T-helper 2 cell treated with Interferon-gamma antibody and Interleukin-4, amounts not matched to agents 5 μg/mL and 100 μg/mL, for 36 hours (primary cell): ENCODE measurements around the gene SPEG.
"Not testable (repeated sequence)": the region's sequence is repeated elsewhere in the genome, so short reads cannot be mapped to it uniquely, and the experiment has no call there.

Source experiments
- DNase-seq: peaks from one replicate; pipeline ENCODE4 v3.0.0; 2021; ENCODE audit warnings: low spot score
- H3K27ac Mint-ChIP-seq: one replicate; pipeline ENCODE4 v1.8.0; 2021; ENCODE audit warnings: mild to moderate bottlenecking, mixed read lengths
- H3K27me3 Mint-ChIP-seq: one replicate; pipeline ENCODE4 v1.8.0; 2021; ENCODE audit warnings: low read depth, mixed read lengths
- H3K36me3 Mint-ChIP-seq: one replicate; pipeline ENCODE4 v1.8.0; 2021; ENCODE audit warnings: low read depth, mixed read lengths
- H3K4me1 Mint-ChIP-seq: one replicate; pipeline ENCODE4 v1.8.0; 2021; ENCODE audit warnings: low read depth, mixed read lengths
- H3K4me3 Mint-ChIP-seq: one replicate; pipeline ENCODE4 v1.8.0; 2022; ENCODE audit warnings: mild to moderate bottlenecking, moderate library complexity, mixed read lengths
- H3K9me3 Mint-ChIP-seq: one replicate; pipeline ENCODE4 v1.8.0; 2021; ENCODE audit warnings: mixed read lengths

The SPEG gene

DNA sequence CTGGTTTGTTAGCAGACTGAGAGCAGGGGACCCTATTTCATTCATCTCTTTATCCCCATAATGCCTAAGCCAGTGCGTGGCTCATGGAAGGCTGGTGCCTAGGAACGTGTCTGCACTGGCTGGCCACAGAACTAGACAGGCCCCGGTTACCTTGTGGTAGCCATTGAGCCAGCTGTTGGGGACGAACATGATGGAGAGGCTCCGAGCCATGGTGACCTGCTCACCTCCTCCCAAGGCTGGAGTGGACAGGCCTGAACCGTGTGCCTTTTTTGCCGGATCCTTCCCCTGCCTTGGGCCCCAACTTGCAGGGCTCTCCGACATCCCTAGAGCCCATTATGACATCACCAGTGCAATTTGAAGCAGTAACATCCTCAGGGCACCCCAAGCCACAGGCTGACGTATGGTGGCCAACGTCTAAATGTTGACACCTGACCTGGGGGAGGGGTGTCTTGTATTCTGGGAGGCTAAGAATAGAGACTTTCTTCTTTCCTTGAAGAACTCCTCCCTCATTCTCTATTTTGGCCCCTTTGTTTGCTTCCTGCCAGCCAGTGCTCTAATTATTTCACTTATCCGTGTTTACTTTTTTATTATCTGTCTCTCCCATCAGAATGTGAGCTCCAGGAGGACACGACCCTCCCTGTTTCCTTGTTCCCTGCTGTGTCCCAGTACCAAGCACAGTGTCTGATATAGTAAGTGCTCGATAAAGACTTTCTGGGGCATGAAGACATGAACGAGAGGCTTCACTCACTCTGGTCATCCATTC, 34.7 kb upstream of the SPEG start:
- H3K36me3 Mint-ChIP-seq = no peaks in the 10 kb centered on the region
- no peaks in the 10 kb centered on the region for H3K27me3 Mint-ChIP-seq

GRCh38 chr2:219400562-219400961, 34.1 kb upstream of the SPEG start:
- Mint-ChIP-seq H3K27me3 (no peaks in the 10 kb centered on the region), H3K9me3 (no peaks in the 10 kb centered on the region), H3K27ac (no peak overlapping the region), H3K4me3 (no peak overlapping the region), H3K36me3 (no peaks in the 10 kb centered on the region), H3K4me1 (no peaks in the 10 kb centered on the region)
- DNase-seq = no peak

More for the DNA sequence above, 34.7 kb upstream of the SPEG start:
- H3K27ac Mint-ChIP-seq = no peak overlapping the region
- H3K4me1 Mint-ChIP-seq = no peaks in the 10 kb centered on the region
- no peak for DNase-seq
- H3K9me3 Mint-ChIP-seq = no peaks in the 10 kb centered on the region
- H3K4me3 Mint-ChIP-seq = no peak overlapping the region

- no peak overlapping the region for H3K27ac Mint-ChIP-seq
Observed at GRCh38 chr2:219401606-219402005, 33.0 kb upstream of the SPEG start.

DNA sequence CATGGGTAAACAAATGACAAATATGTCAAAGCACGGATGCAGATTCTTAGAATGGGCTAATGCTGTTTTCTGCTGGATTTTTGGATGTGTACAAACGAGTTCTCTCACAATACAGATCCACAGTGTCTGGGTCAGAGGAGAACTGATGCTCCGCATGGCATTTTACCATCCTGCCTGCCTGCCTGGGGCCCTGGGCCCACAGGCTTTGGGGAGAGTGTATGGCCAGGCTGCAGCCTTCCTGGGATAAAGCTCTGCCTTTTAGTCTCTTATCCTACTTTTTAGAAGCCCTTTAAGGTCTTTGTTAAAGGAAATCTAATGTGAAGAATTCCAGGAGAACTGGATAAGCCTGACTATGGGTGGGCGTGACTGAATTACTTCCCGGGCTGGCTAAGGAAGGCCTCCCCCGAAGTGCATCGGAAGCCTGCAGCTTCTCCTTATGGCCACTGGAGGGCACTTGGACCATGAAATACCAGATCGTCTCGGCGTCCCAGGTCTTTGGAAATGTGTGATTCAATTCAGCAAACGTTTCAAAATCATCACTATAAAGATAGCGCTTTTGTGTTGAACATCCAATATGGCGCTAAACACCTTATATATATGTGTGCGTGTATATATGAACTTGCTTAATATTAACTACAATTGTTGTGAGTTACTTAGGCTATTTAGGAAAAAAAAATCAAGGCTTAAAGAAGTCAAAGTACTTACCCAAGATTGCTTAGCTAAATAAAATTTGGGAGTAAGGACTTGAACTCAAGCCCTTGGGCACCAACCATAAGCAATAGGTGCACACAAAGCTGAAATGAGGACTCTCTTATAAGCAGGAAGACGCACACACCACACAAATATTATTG, 31.8 kb upstream of the SPEG start:
- H3K9me3 Mint-ChIP-seq = no peaks in the 10 kb centered on the region
- no peak overlapping the region for H3K4me3 Mint-ChIP-seq
- H3K4me1 Mint-ChIP-seq = no peaks in the 10 kb centered on the region
- no peak overlapping the region for H3K27ac Mint-ChIP-seq
- no peaks in the 10 kb centered on the region for H3K36me3 Mint-ChIP-seq
- DNase-seq = peak; percentile 41
- no peaks in the 10 kb centered on the region for H3K27me3 Mint-ChIP-seq

More at GRCh38 chr2:219401606-219402005, 33.0 kb upstream of the SPEG start:
- Mint-ChIP-seq H3K27me3 (no peaks in the 10 kb centered on the region), H3K4me1 (no peaks in the 10 kb centered on the region), H3K4me3 (no peak overlapping the region), H3K36me3 (no peaks in the 10 kb centered on the region), H3K9me3 (no peaks in the 10 kb centered on the region)
- DNase-seq = no peak

GRCh38 chr2:219403861-219404260, 30.8 kb upstream of the SPEG start:
- no peak overlapping the region for H3K4me3 Mint-ChIP-seq
- DNase-seq = no peak
- H3K27ac Mint-ChIP-seq = no peak overlapping the region
- H3K36me3 Mint-ChIP-seq = no peaks in the 10 kb centered on the region
- no peaks in the 10 kb centered on the region for H3K4me1 Mint-ChIP-seq
- H3K9me3 Mint-ChIP-seq = no peaks in the 10 kb centered on the region
- peaks cover 2% of the 10 kb centered on the region for H3K27me3 Mint-ChIP-seq

DNA sequence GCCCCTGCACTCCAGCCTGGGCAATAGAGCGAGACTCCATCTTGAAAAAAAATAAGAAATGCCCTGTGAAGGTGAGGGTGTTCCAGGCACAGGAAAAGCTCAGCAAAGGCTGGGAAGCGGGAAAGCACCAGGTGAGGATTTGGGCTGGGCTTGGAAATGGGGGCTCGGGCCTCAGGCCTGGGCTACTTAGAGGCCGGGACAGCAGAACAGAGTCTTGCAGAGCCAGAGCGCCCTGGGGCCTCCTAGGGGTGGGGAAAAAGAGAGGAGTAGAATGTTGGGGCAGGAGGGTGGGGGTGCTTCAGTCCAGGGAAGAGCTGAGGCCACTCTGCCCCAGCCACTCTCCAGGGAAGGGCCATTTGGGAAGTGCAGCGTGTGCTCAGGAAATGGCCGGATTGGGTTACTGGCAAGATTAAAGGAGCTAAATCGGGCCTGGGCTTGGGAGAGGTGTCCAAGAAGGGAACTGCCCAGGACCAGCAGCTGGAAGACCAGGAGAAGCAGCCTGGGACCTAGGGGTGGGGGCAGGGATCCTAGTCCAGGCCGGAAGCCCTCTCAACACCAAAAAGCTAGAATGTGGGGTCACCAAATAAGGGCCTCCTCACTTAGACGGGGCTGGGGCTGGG, 30.2 kb upstream of the SPEG start:
- Mint-ChIP-seq H3K9me3 (no peaks in the 10 kb centered on the region), H3K4me1 (no peaks in the 10 kb centered on the region), H3K4me3 (no peak overlapping the region), H3K27me3 (peaks cover 2% of the 10 kb centered on the region), H3K36me3 (no peaks in the 10 kb centered on the region), H3K27ac (no peak overlapping the region)
- no peak for DNase-seq

- no peak for DNase-seq
- no peaks in the 10 kb centered on the region for H3K9me3 Mint-ChIP-seq
- H3K27ac Mint-ChIP-seq = no peak overlapping the region
- peaks cover 2% of the 10 kb centered on the region for H3K27me3 Mint-ChIP-seq
- no peak overlapping the region for H3K4me3 Mint-ChIP-seq
- H3K36me3 Mint-ChIP-seq = no peaks in the 10 kb centered on the region
- H3K4me1 Mint-ChIP-seq = no peaks in the 10 kb centered on the region
Observed at GRCh38 chr2:219404954-219405353, 29.7 kb upstream of the SPEG start.

- Mint-ChIP-seq H3K9me3 (no peaks in the 10 kb centered on the region), H3K27me3 (peaks cover 2% of the 10 kb centered on the region), H3K36me3 (no peaks in the 10 kb centered on the region), H3K4me3 (no peak overlapping the region), H3K4me1 (no peaks in the 10 kb centered on the region), H3K27ac (no peak overlapping the region)
- no peak for DNase-seq
Observed at GRCh38 chr2:219405451-219405850, 29.2 kb upstream of the SPEG start.

GRCh38 chr2:219405958-219406860, 28.4 kb upstream of the SPEG start:
- DNase-seq = no peak
- Mint-ChIP-seq H3K27me3 (peaks cover 2% of the 10 kb centered on the region), H3K4me1 (no peaks in the 10 kb centered on the region), H3K4me3 (no peak overlapping the region), H3K27ac (no peak overlapping the region), H3K9me3 (no peaks in the 10 kb centered on the region), H3K36me3 (no peaks in the 10 kb centered on the region)

DNA sequence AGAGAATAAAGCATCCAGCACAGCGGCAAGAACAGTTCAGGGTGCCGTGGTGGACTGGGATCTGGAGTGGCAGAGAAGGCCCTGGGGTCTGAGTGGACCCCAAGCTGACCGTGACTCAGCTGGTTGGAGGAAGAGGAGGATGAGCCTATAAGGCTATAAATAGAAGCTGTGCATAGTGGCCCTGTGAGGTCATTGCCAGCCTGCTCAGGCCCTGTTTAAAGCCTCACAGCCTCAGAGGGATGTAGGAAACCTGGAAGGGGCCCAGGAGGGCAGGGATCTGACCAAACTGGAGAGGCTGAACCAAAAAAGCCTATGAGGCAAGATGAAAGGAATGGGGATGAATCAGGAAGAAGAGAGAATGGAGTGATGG, 27.8 kb upstream of the SPEG start:
- H3K4me1 Mint-ChIP-seq = no peaks in the 10 kb centered on the region
- no peak overlapping the region for H3K4me3 Mint-ChIP-seq
- H3K27me3 Mint-ChIP-seq = peaks cover 2% of the 10 kb centered on the region
- DNase-seq = no peak
- no peaks in the 10 kb centered on the region for H3K36me3 Mint-ChIP-seq
- H3K9me3 Mint-ChIP-seq = no peaks in the 10 kb centered on the region
- H3K27ac Mint-ChIP-seq = no peak overlapping the region

DNA sequence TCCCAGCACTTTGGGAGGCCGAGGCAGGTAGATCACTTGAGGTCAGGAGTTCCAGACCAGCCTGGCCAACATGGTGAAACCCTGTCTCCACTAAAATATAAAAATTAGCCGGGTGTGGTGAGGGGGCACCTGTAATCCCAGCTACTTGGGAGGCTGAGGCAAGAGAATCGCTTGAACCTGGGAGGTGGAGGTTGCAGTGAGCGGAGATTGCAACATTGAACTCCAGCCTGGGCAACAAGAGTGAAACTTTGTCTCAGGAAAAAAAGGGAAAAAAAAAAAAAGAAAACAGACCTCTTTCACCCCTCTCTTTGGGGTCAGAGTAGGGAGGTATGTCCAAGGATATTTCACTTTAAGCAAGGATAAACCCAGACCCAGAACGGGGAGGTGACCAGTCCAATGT, 27.3 kb upstream of the SPEG start:
- H3K4me1 Mint-ChIP-seq, H3K9me3 Mint-ChIP-seq, H3K36me3 Mint-ChIP-seq, H3K4me3 Mint-ChIP-seq, DNase-seq, H3K27ac Mint-ChIP-seq, H3K27me3 Mint-ChIP-seq: not testable (repeated sequence)

DNA sequence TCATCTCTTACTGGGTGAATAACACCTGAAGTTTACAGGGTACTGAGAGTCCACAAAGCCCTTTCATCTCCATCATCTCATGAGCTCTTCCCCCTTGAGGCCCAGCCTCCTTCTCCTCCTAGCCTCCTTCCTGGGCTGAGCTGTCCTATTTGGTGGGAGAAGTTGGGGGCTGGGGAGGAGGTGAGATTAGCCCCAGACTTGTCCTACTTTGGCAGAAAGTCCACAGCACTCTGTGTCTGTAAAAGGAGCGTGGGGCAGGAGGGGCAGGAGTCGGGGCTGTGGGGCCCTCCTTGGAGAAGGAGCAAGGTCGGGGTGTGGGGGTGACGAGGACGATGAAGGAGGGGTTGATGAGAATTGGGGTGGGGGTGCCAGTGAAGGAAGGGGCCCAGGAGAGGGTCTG, 26.4 kb upstream of the SPEG start:
- Mint-ChIP-seq H3K27me3 (peaks cover 4% of the 10 kb centered on the region), H3K27ac (no peak overlapping the region), H3K4me3 (no peak overlapping the region), H3K9me3 (no peaks in the 10 kb centered on the region), H3K4me1 (no peaks in the 10 kb centered on the region), H3K36me3 (no peaks in the 10 kb centered on the region)
- no peak for DNase-seq

GRCh38 chr2:219408631-219409030, 26.0 kb upstream of the SPEG start:
- no peak for DNase-seq
- Mint-ChIP-seq H3K4me3 (no peak overlapping the region), H3K36me3 (no peaks in the 10 kb centered on the region), H3K9me3 (no peaks in the 10 kb centered on the region), H3K4me1 (no peaks in the 10 kb centered on the region), H3K27me3 (peaks cover 5% of the 10 kb centered on the region), H3K27ac (no peak overlapping the region)
